SK-N-DZ (cell line): ENCODE data around the gene RASIP1.

Source experiments
- DNase-seq: peaks from one replicate; pipeline ENCODE4 v3.0.0-alpha.2; 2015; ENCODE audit warnings: low spot score

The RASIP1 gene

DNA sequence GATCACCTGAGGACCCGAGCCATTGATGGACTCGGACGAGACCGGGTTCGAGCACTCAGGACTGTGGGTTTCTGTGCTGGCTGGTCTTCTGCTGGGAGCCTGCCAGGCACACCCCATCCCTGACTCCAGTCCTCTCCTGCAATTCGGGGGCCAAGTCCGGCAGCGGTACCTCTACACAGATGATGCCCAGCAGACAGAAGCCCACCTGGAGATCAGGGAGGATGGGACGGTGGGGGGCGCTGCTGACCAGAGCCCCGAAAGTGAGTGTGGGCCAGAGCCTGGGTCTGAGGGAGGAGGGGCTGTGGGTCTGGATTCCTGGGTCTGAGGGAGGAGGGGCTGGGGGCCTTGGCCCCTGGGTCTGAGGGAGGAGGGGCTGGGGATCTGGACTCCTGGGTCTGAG lies 15.8 kb upstream of the RASIP1 start:
- no peak for DNase-seq

- no peak for DNase-seq
These were observed 15.4 kb upstream of the RASIP1 start for GRCh38 chr19:48755787-48756186.

GRCh38 chr19:48755084-48755641 lies 14.8 kb upstream of the RASIP1 start, which contains the start of gene FGF21:
FGF21 (plus strand) TSS chr19:48755524; CDS start chr19:48756237, 713 bp downstream.
- DNase-seq, result no peak

GRCh38 chr19:48752496-48753365 lies 12.3 kb upstream of the RASIP1 start, which contains the start of gene FUT1:
FUT1 (minus strand) TSS chr19:48752641; CDS start chr19:48751281, 1,360 bp downstream.
- no peak for DNase-seq

DNA sequence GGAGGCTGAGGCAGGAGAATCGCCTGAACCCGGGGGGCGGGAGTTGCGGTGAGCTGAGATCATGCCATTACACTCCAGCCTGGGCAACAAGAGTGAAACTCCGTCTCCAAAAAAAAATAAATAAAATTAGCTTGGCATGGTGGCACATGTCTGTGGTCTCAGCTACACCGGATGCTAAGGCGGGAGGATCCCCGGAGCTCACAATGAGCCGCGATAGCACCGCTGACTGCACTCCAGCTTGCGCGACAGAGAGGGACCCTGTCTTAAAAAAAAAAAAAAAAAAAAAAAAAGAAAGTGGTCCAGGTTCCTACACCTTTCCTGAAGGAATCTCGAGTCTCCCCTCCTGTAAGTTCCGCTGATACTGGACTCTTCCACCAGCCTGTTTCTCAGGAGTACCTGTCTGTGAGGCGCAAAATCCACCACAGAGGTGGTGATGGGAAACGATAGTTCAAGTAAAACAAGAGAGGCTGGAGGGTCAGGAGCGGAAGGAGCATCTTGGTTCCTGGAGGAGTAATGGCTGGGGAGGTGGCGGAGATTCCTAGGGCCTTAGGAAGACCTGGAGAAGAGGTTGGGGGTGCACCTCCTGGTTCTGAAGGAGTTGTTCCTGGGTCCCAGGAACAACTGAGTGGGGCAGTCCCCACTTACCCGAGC lies 11.6 kb upstream of the RASIP1 start:
- DNase-seq, result no peak

DNA sequence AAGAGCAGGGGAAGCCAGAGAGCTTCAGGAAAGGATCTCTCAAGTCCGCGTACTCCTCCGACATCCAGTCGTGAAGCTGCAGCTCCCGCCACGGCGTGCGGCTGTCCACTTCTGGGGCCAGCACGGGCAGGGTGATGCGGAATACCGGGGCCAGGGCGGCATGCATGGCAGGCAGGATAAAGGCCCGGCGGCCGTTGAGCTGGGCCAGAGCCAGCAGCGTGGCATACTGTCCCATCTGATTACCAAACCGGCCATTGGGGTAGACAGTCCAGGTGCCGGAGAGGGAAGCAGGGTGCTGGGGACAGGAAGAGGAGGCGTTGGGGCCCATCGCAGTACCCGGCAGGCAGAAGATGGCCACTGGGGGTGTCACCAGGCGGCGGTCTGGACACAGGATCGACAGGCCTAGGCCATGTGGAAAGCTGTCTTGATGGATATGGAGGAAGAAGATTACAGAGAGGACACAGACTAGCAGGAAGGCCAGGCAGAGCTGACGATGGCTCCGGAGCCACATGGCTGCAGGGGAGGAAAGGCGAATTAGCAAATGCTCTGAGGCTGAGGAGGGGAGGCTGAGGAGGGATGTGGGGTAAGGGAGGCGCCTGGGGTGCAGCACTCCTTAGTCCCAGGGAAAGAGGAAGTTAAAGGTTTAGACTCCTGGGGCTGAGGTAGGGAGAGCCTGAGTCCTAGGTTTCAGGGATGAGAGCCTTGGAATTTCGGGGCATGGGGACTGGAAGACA lies 10.5 kb upstream of the RASIP1 start:
- no peak for DNase-seq

DNA sequence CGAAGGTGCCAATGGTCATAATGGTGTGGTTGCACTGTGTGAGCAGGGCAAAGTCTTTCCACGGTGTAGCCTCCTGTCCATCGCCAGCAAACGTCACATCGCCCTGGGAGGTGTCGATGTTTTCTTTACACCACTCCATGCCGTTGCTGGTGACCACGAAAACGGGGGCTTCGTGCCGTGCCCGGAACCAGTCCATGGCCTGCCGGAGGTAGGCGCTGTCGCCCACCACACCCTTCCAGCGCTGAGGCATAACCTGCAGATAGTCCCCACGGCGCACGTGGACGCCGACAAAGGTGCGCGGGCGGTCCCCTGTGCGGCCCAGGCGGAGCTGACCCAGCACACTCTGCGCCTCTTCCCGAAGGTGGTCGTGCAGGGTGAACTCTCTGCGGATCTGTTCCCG lies 9.9 kb upstream of the RASIP1 start:
- no peak for DNase-seq

- no peak for DNase-seq
These were observed 9.3 kb upstream of the RASIP1 start for GRCh38 chr19:48749571-48750198.

- peak; percentile 72 for DNase-seq
These were observed 6.5 kb upstream of the RASIP1 start, which contains the start of gene IZUMO1 for GRCh38 chr19:48746738-48747575. IZUMO1 (minus strand) TSS chr19:48746909; CDS start chr19:48745859, 1,050 bp downstream.

DNA sequence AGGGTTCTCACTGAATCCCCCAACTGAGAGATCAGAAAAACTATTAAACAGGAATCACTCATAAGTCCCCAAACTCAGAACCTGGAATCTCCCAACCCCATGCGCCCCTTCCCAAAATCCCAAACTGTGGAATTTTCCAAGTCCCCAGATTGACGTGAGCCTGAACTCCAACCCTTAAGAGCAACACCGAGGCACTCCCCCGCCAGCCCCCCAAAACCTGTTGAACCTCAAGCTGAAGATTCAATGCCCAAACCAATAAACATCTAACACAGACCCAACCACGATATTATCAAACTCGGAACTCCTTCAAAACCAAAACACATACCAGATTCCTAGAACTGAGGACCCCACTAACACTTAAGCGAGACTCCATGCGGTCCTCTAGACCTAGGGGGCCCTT lies 5.7 kb upstream of the RASIP1 start:
- DNase-seq, result no peak

GRCh38 chr19:48745208-48745995 lies 5.0 kb upstream of the RASIP1 start:
- DNase-seq, result peak; percentile 43

GRCh38 chr19:48742096-48742495 lies 1.7 kb upstream of the RASIP1 start:
- DNase-seq, result no peak

DNA sequence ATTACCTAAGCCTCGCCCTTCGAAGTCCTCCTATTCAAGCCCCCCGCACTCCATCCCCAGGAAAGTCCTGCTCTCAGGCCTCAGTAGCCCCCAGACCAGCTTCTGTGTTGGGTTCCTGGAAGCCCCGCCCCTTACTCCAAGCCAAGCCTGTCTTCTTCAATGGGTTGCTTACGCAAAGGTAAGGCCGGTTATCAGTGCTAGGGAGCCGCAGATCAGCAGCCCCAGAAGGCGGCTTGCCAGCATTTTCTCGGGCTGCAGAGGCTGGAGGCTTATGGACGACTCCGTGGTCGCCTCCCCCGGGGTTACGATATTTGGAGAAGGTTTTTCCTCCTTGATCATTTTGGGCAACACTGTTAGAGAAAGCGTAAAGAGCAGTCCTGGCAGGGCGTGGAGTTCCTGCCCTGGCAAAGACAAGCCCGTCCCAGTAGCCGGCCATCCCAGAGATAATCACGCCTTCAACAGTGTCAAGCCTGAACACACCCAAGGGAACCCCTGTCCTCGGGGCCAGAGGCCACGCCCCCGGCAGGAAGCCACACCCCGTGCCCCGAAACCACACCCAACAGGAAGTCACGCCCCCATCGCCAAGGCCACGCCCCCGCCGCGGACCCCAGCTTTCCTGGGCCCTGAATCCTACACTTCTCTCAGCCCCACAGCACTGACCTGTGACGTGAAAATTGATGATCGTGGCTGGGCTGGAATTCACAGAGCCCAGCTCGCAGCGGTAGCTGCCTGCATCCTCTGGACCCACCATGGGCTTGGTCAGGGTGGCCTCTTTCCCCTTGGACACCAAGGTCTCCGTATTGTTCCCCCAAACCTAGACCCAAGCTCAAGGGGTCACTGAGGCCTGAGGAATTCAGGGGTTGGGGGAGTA lies 954 bp upstream of the RASIP1 start:
- no peak for DNase-seq

DNA sequence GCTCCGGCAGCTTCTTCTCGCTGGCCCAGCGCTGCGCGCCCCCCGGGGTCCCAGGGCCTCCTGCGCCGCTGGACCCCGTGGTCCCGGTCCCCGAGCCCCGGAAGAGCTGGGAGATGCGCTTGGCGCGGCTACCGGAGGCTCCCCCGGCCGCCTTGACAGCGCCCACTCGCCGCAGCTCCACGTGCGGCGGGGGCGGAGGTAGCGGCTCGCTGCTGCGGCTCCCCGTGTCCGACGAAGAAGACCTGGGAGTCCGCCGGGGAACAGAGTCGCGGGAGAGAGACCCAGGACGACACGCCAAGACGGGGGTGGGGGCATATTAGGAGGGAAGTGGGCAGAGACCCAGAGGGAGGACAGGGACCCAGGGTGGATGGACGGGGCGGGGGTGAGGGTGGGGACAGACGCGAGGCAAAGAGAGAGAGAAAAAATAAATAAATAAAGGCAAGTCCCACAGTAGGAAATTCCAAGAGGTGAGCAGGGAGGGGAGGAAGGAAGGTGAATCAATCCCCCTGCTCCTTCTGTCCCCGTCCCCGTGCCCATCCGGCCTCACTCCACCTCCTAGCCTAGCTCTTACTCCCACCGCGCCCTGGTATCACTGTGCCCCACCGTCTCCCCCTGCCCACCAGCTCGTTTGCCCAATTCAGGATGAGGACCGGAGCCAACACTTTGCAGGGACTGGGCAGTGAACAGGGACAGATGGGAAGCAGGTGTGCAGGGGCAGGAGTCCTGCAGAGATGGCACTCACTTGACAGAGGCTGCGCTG lies 826 bp downstream of the RASIP1 start:
- DNase-seq, result no peak

DNA sequence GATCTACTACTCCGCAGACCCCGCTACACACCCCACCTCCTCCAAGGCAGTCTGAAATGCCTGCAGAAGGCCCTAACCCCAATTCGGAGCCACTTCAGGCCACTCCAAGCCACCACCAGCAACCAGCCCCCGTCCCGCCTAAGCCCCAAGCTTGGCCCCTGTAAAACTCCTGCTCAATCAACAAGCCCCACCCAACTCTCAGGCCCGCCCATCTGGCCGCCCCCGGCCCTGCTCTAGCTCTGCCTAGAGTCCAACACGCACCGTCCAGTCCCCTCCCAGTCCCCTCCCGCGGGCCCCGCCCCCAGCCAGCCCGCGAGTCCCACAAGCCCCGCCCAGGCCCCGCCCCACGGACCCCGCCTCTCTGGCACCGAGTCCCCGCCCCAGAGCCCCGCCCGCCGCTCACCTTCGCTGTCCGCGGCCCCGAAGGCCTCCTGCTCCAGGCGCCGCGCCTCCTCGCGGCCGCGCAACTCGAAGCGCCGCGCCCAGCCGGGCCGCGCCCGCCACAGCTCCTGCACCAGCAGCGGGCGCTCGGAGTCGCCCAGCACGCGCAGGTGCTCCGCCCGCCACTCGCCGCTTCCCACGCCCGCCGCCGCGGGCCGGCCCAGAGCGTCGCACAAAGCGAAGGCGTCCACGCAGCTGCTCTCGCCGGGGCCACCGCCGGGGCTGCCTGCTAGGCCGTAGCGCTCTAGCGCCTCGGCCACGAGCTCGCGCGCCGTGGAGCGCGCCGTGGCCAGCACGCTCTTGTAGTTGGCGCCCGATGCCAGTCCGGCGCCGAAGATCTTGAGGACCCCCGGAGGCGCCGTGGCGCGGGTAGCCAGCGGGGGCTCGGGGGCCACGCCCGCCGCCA lies 1.6 kb downstream of the RASIP1 start:
- DNase-seq, result peak; percentile 83

DNA sequence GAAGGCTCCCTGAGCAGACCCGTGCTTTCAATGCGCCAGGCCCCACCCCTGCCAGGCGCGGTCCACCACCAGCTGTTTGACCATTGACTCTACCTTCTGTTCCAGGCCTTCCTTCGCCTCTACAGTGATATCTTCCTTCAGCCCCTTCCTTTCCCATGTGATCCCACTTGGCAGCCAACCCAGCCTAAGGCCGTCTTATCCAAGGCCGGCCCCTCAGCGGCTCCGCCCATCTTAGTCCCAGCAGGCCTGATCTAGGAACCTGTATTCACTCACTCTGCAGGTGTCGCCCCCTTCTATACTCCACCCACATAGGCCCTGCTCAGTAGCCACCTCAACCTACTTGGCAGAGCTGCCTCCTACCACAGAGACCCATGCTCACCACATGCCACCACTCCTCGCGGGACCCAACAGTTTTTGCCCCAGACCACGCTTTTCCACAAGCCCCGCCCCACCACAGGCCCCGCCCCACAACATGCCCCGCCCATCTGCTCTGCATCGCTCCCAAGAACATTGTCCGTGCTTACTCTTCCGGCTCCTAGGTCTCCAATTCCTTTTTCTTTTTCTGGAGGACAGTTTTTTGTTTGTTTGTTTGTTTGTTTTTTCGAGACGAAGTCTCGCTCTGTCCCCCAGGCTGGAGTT lies 2.9 kb downstream of the RASIP1 start:
- DNase-seq, result no peak
